ENCODE data around the gene SEC16A.

The SEC16A gene

DNA sequence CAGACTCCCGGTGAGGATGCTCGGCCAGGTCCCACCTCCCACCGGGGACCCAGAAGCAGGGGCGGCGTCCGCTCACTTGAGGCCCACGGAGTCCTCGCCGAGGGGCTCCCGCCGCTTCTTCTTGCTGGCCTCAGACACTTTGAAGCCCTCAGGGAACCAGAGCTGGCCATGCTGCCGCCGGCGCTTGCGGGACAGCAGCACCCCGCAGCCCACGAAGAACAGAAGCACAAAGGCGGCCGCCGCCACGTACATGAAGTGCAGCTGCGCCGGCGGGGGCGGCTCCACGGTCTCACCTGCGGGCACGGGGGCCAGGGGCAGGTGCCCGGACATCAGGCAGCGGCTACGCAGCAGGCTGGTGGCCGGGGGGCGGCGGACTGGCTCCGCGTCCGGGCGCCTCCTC is 19.4 kb upstream of the SEC16A start:
- no peak for DNase-seq (ENCODE audit: low read depth in 2 of 2)

GRCh38 chr9:136501686-136502085 is 18.8 kb upstream of the SEC16A start:
- no peak for DNase-seq (ENCODE audit: low read depth in 2 of 2)

DNA sequence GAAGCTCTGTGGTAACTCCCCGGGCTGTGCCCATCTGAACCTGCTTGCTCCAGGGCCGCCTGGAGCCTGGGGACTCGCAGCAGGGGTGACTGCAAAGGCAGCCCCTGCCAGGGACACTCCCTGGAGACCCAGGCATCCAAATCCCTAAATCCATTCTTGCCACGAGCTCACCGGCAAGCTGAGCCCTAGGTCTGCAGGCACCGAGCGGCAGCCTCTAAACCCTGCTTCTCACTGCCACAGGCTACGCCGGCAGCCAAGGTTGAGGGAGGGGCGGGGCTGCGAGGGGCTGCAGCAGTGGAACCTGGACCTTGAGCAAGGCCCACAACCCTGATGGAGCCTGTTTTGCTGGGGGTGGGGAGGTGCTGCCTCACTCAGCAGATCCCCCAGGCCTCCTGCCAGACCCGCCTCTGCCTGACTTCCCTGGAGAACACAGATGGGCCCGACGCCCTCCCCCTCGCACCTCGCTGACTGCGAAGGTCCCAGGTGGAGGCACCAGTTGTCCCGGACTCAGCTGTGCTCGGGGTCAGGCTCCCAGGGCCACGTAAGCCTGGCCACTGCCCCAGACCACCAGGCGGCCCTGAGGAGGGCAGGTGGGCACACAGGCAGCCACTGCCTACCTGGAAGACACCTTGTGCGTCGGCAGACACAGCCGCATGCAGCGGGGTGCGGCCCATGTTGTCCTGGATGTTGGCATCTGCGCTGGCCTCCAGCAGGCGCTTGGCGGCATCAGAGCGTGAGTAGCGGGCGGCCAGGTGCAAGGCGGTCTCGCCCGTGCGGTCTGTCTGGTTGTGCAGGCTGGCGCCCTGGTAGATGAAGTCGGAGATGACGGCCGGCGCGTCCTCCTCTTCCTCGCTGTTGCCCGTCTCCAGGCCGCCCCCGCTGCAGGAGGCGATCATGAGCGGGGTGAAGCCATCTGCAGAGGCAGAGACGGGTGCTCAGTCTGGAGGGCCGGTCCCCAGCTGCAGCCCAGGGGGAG is 17.4 kb upstream of the SEC16A start:
- no peak for DNase-seq (ENCODE audit: low read depth in 2 of 2)

GRCh38 chr9:136499071-136499934 is 16.5 kb upstream of the SEC16A start:
- DNase-seq (ENCODE audit: low read depth in 2 of 2): no peak

- DNase-seq (ENCODE audit: low read depth in 2 of 2): no peak
Observed at GRCh38 chr9:136497916-136498695, 15.3 kb upstream of the SEC16A start.

GRCh38 chr9:136496801-136497620 is 14.2 kb upstream of the SEC16A start:
- no peak for DNase-seq (ENCODE audit: low read depth in 2 of 2)

DNA sequence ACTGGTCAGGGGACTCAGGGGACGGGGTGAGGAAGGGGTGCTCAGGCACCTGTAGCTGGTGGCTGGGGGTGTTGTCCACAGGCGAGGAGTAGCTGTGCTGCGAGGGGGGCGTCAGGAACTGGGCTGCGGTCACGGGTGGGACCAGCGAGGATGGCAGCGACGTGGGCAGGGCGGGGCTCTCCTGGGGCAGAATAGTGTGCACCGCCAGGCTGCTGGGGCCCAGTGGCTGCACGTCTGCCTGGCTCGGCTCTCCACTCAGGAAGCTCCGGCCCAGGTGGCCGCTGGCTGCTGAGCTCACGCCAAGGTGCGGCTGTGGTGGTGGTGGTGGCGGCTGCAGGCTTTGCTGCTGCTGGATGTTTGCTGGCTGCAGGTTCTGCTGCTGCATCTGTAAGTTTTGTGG is 13.3 kb upstream of the SEC16A start:
- no peak for DNase-seq (ENCODE audit: low read depth in 2 of 2)

- DNase-seq (ENCODE audit: low read depth in 2 of 2): no peak
Observed at GRCh38 chr9:136495238-136495800, 12.5 kb upstream of the SEC16A start.

DNA sequence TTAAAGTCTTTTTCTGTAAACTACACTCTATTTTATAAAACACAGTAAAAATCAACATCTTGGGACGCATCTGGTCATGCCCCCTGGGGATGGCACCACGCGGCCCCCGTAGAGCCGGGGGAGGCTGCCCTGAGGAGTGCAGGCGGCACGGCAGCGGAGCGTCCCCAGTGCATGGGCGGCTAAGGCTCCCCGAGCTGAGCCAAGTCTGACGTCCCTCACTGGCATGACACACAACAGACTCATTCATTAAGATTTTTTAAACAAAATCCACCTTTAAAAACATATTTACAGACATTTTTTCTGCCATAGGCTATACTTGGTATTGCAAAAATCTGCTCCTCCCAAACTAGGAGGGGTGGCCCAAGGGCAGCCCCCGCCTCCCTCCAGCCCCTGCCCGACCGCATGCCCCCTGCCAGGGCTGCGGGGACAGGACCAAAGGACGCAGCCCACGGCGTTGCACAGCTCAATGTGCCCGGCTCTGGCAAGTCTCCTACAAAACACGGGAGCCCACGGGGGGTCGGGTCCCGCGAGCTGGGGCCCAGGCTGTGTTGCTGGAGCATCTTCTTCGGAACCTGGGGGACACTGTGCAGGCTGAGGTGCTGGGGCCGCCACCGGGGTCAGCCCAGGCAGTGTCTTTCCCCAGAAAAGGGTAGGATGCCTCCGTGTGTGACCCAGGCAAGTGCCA is 11.8 kb upstream of the SEC16A start:
- no peak for DNase-seq (ENCODE audit: low read depth in 2 of 2)

GRCh38 chr9:136494012-136494411 is 11.2 kb upstream of the SEC16A start:
- DNase-seq (ENCODE audit: low read depth in 2 of 2): no peak

- DNase-seq (ENCODE audit: low read depth in 2 of 2): no peak
Observed at GRCh38 chr9:136493567-136493971, 10.7 kb upstream of the SEC16A start.

DNA sequence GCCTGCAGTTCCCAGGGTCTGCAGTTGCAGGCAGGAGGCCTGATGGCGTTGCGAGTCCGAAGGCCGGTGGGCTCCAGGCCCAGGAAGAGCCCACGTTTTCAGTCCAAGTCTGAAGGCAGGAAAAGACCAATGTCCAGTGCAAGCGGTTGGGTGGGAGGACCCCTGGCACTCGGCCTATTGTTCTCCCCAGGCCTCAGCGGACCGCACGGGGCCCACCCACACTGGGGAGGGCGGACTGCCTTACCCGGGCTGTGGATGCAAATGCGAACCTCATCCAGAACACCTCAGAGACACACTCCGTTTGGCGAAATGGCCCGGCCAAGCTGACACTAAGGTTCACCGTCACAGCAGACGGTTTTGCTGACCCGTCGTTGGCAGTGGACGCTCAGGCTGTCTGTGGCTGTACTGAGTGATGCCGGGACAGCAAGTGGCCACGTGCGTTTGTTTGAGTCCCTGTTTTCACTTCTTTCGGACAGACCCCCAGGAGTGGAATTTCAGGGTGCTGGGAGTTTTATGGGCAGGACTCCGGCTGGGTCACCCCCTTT is 10.2 kb upstream of the SEC16A start:
- DNase-seq (ENCODE audit: low read depth in 2 of 2): no peak

GRCh38 chr9:136489731-136490130 is 6.9 kb upstream of the SEC16A start:
- no peak for DNase-seq (ENCODE audit: low read depth in 2 of 2)

- peak; percentile 69 to 74 for DNase-seq (ENCODE audit: low read depth in 2 of 2)
Observed at GRCh38 chr9:136488247-136489214, 5.7 kb upstream of the SEC16A start.

- no peak for DNase-seq (ENCODE audit: low read depth in 2 of 2)
Observed at GRCh38 chr9:136487672-136488071, 4.8 kb upstream of the SEC16A start.

DNA sequence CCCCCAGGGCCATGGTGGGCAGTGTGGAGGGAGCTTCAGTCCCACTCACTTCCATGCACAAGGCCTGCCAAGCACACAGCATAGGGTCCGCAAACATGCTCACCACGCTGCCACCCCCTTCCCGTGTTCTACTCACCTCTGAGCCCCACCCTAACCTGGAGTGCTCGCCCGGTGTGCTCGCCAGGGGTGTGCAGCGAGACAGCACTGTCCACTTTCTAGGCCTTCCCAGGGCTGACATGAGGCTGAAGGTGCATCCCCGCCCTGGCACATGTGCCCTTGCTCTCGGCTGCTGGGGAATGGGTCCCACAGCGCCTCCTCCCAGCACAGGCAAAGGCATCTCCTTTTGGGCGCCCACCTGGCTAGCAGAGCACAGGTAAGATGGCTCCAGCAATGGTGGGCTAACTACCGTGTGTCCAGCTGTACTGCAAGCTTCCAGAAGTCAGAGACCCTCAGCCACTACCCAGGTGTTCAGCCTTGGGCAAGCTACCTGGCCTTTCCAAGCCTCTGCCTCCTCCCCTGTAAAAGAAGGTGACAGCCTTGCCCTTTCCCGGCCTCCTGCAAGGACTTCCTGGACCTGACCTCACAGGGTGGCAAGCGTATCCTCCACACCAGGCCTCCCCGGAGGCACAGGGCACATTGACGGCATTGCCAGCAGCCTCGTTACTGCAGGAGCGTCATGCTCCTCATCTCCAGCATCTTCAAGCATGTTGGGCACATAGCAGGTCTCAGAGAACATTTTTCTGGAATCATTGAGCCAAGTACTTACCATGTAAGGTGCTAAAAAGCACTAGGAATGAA is 4.2 kb upstream of the SEC16A start:
- DNase-seq (ENCODE audit: low read depth in 2 of 2): no peak

DNA sequence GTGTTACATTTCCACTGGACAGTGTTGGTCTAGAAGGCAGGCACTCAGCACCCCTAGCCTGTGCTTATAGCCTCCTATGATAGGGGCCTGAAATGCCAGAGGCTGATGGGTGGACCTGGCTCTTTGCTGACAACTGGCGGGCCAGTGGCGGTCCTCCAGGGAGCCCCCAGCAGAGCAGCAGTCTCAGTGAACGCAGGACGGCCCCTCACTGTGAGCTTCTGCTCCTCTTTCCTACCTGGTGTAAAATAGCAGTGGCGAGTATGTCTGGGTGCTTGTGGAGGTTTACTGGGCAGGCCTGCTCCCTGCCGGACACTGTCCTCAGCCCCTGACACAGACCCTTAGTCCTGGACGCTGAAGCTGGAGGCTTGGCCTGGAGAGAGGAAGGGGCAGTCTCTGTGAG is 3.3 kb upstream of the SEC16A start:
- DNase-seq (ENCODE audit: low read depth in 2 of 2): no peak
